Peyer's patch (tissue), 4 donors: ENCODE data around the gene NXPH4. TPM values are rescaled to one million over a fixed set of nuclear protein-coding genes. Genes with fewer than 3 reads are reported as not detected.
A peak's percentile ranks its signal among the peaks of the same experiment; 100 is the strongest.

Source experiments
- DNase-seq, 3 donors: peaks; one replicate each; pipeline ENCODE4 v3.0.0-alpha.2; 2017 to 2019
- H3K27ac ChIP-seq, 4 donors: fragments of 200-600 bp; sonication (generic); one replicate each; pipeline ENCODE4 v1.5.1; 2016 to 2019
- H3K27me3 ChIP-seq, 2 donors: fragments of 200-600 bp; sonication (generic); one replicate each; pipeline ENCODE4 v1.5.1; 2019
- H3K36me3 ChIP-seq, 3 donors: fragments of 200-600 bp; sonication (generic); one replicate each; pipeline ENCODE4 v1.5.1; 2016 to 2019
- H3K4me1 ChIP-seq, 4 donors: fragments of 200-600 bp; sonication (generic); one replicate each; pipeline ENCODE4 v1.5.1; 2016 to 2019
- H3K4me3 ChIP-seq, 4 donors: fragments of 200-600 bp; sonication (generic); 1 replicate in 3 of 4; 2 replicates in 1 of 4; pipeline ENCODE4 v1.5.1; 2016 to 2019; ENCODE audit warnings: mild to moderate bottlenecking in 1 of 4
- H3K9me3 ChIP-seq, 4 donors: fragments of 200-600 bp; sonication (generic); one replicate each; pipeline ENCODE4 v1.5.1; 2016 to 2019; ENCODE audit warnings: mild to moderate bottlenecking in 1 of 4
- CTCF ChIP-seq, 6 experiments: fragments of 450-650 bp in 4 of 6; fragments of 200-600 bp in 2 of 6; sonication (generic) in 1 of 6; IDR thresholded peaks; one replicate each; pipeline ENCODE4 v1.5.1; 2017 to 2019; ENCODE audit warnings: antibody characterized with exemption in 6 of 6, mild to moderate bottlenecking in 3 of 6, moderate library complexity in 1 of 6
- POLR2A ChIP-seq, 2 donors: fragments of 450-650 bp; IDR thresholded peaks; one replicate each; pipeline ENCODE4 v1.5.1; 2017; ENCODE audit warnings: antibody characterized with exemption in 2 of 2, mild to moderate bottlenecking in 2 of 2, moderate library complexity in 2 of 2
- total RNA-seq, 4 donors: library from RNA; depleted of rRNA; stranded (reverse); fragments of >200 nt; gene quantifications; one replicate each; pipeline ENCODE4 v1.1.0, GENCODE V29; 2016

The NXPH4 gene
- total RNA-seq, 4 donors from 2014 or later = not detected

- H3K4me3 ChIP-seq = no peak overlapping the region
- peaks cover 0 to 28% (median 0%) of the 10 kb centered on the region in 3 donors for H3K36me3 ChIP-seq
- peaks cover 0 to 2% of the 10 kb centered on the region in 2 donors for H3K27me3 ChIP-seq
- DNase-seq = no peak
- H3K9me3 ChIP-seq = no peaks in the 10 kb centered on the region
- peaks cover 0 to 25% (median 19%) of the 10 kb centered on the region in 4 donors for H3K4me1 ChIP-seq
- H3K27ac ChIP-seq = no peak overlapping the region
- TF ChIP-seq CTCF (IDR thresholded peaks at IDR 0.05) (no peak), POLR2A (IDR thresholded peaks at IDR 0.05) (no peak)
Measured at GRCh38 chr12:57231276-57232021, 14.9 kb downstream of the NXPH4 start.

DNA sequence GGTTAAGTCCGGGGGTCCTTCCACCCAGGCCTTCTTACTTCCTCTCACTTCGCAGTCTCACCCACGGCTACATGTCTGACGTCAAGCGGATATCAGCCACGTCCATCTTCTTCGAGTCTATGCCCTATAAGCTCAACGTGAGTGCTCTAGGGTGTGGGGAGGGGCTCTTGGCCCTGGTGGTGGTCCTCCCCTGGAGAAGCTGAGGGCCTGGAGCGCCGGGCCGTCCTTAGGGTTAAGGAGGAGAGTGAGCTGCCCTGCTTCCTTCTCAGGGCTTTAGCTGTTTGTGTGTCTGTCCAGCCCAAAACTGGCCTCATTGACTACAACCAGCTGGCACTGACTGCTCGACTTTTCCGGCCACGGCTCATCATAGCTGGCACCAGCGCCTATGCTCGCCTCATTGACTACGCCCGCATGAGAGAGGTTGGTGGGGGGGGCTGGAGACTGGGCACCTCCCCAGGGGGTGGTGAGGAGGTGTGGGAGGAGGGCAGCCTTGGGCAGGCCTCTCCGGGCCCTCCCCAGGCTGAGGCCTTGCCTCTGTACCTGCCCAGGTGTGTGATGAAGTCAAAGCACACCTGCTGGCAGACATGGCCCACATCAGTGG lies 15.7 kb downstream of the NXPH4 start:
- H3K4me3 ChIP-seq = no peak overlapping the region
- peaks cover 0 to 28% (median 0%) of the 10 kb centered on the region in 3 donors for H3K36me3 ChIP-seq
- H3K27me3 ChIP-seq = no peaks in the 10 kb centered on the region
- no peak for TF ChIP-seq CTCF (IDR thresholded peaks at IDR 0.05)
- no peak for TF ChIP-seq POLR2A (IDR thresholded peaks at IDR 0.05)
- H3K27ac ChIP-seq = no peak overlapping the region
- peak in 1 of 3 donors; percentile 27 for DNase-seq
- H3K4me1 ChIP-seq = peaks cover 0 to 27% (median 13%) of the 10 kb centered on the region in 4 donors
- H3K9me3 ChIP-seq = no peaks in the 10 kb centered on the region

DNA sequence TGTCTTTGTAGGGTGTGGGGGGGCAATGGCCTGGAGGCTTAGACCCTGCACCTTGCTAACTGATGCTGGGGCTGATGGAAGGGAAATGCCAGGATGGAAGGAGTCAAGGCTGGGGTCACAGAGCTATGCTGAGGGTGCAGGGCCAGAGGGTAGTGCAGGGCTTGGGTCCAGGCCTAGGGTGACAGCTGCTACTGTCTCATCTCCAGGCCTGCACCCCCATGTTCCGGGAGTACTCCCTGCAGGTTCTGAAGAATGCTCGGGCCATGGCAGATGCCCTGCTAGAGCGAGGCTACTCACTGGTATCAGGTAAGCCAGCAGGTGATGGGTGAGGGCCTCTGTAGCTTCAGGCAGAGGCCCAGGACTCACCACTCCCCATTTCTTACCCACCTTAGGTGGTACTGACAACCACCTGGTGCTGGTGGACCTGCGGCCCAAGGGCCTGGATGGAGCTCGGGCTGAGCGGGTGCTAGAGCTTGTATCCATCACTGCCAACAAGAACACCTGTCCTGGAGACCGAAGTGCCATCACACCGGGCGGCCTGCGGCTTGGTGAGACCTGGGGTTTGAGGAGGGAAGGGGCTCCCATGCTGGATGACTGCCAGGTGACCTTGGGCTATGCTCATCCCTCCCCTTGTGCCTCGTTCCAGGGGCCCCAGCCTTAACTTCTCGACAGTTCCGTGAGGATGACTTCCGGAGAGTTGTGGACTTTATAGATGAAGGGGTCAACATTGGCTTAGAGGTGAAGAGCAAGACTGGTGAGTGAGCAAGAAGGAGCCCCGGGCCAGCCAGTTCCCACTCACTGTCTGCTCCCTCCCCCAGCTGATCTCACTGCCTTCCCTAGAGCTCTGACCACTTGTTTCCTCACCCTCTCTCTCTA lies 17.0 kb downstream of the NXPH4 start:
- Histone ChIP-seq H3K27me3 (peaks cover 0 to 9% of the 10 kb centered on the region in 2 donors), H3K36me3 (peaks cover 0 to 28% (median 0%) of the 10 kb centered on the region in 3 donors), H3K4me3 (no peak overlapping the region), H3K9me3 (no peaks in the 10 kb centered on the region), H3K27ac (peak overlapping the region in 2 of 4 donors; percentile 14 to 50), H3K4me1 (peaks cover 0 to 38% (median 22%) of the 10 kb centered on the region in 4 donors)
- no peak for DNase-seq
- TF ChIP-seq POLR2A (IDR thresholded peaks at IDR 0.05) = no peak
- no peak for TF ChIP-seq CTCF (IDR thresholded peaks at IDR 0.05)

DNA sequence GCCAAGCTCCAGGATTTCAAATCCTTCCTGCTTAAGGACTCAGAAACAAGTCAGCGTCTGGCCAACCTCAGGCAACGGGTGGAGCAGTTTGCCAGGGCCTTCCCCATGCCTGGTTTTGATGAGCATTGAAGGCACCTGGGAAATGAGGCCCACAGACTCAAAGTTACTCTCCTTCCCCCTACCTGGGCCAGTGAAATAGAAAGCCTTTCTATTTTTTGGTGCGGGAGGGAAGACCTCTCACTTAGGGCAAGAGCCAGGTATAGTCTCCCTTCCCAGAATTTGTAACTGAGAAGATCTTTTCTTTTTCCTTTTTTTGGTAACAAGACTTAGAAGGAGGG lies 17.6 kb downstream of the NXPH4 start:
- DNase-seq = no peak
- H3K4me3 ChIP-seq = no peak overlapping the region
- H3K36me3 ChIP-seq = peaks cover 0 to 28% (median 0%) of the 10 kb centered on the region in 3 donors
- peak overlapping the region in 2 of 4 donors; percentile 14 to 50 for H3K27ac ChIP-seq
- peaks cover 0 to 9% of the 10 kb centered on the region in 2 donors for H3K27me3 ChIP-seq
- no peaks in the 10 kb centered on the region for H3K9me3 ChIP-seq
- TF ChIP-seq POLR2A (IDR thresholded peaks at IDR 0.05) = no peak
- TF ChIP-seq CTCF (IDR thresholded peaks at IDR 0.05) = no peak
- peaks cover 0 to 42% (median 25%) of the 10 kb centered on the region in 4 donors for H3K4me1 ChIP-seq

GRCh38 chr12:57234571-57235016 lies 18.0 kb downstream of the NXPH4 start:
- peaks cover 0 to 10% of the 10 kb centered on the region in 2 donors for H3K27me3 ChIP-seq
- peak in 1 of 3 donors; percentile 56 for DNase-seq

More at GRCh38 chr12:57234571-57235016, 18.0 kb downstream of the NXPH4 start:
- Histone ChIP-seq H3K9me3 (no peaks in the 10 kb centered on the region), H3K4me1 (peaks cover 0 to 46% (median 26%) of the 10 kb centered on the region in 4 donors), H3K36me3 (peaks cover 0 to 28% (median 0%) of the 10 kb centered on the region in 3 donors), H3K27ac (peak overlapping the region in 1 of 4 donors; percentile 50), H3K4me3 (no peak overlapping the region)
- no peak for TF ChIP-seq CTCF (IDR thresholded peaks at IDR 0.05)
- no peak for TF ChIP-seq POLR2A (IDR thresholded peaks at IDR 0.05)
